GM21786 (cell line): ENCODE data around the gene INMT.
"Not testable (repeated sequence)": the region's sequence is repeated elsewhere in the genome, so short reads cannot be mapped to it uniquely, and the experiment has no call there.

Experiments used
- ATAC-seq: cut with Tn5 transposase; IDR thresholded peaks from one replicate; pipeline ENCODE4 v1.9.1; 2021; ENCODE audit not compliant: unreplicated experiment

The INMT gene

DNA sequence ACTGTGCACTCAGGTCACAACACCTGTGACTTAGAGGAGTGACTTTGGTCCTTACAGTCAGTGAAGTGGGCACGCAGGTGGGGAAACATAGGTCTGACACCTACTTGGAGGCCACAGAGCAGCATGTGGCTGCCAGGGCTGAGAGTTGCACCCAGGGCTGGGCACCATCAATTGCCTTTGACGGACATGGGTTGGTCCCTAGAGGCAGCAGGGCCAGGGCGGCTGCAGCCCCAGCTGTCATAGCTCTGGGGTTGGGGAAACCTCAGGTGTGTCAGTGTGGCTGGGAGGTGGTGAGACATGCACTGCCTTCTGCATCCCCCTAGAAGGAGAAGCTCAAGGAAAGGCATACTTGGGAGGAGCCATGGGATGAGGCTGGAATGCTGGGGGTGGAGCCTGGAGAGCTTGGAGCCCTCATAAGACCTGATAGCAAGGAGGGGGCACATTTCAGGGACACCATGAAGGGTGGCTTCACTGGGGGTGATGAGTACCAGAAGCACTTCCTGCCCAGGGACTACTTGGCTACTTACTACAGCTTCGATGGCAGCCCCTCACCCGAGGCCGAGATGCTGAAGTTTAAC, at the start of gene INMT:
TSS of gene INMT (plus strand) at position 440 of the 578 bp plus-strand sequence. CDS start at position 456, 16 bp downstream.
- ATAC-seq = no peak

DNA sequence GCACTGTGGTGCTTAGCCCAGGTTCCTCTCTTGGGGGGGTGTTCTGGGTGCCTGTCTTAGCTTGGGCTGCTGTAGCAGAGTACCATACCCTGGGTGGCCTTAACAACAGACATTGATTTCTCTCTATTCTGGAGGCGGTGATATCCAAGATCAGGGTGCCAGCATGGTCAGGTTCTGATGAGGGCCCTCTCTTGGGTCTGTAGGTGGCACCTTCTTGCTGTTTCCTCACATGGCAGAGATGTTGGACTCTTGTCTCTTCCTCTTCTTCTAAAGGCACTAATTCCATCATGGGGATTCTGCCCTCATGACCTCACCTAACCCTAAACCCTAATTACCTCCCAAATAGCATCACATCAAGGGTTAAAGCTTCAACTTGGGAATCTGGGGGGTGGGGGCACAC, 49.7 kb upstream of the INMT start:
- no peak for ATAC-seq

DNA sequence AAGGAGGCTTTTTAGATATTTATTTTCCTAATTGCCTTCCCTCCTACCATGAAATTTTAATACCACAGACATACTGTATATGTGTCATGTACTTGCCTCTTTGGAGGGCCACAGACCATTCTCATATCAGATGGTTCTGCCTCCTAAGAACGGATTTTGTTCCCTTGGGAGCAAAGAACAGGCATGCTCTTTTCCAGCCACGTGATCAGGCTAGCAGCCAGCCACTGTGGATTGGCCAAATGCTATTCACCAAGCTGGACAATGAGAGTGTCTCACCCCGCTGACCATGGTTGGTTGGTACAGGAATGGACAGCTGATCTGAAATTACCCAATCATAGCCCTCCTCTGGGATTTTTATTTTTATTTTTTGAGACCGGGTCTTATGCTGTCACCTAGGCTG, 48.2 kb upstream of the INMT start:
- ATAC-seq = no peak

DNA sequence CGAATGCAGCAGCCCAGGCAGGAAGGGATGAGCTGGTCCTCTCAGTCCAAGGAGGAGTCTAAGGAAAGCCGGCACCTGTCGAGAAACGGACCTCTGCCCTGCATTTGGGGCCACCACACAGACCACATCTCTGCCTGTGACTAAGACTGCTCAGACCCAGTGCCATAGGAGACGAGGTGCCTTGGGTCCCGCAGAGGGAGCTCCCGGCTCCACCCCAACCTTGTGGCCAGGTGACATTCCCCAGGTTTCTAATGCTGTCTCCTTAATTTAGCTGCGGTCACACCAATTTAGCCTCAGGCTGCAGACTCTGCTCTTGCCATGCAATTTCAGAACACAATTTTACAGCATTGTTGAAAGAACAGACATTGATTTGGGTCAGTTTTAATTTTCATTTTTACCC, 46.9 kb upstream of the INMT start:
- ATAC-seq = no peak

DNA sequence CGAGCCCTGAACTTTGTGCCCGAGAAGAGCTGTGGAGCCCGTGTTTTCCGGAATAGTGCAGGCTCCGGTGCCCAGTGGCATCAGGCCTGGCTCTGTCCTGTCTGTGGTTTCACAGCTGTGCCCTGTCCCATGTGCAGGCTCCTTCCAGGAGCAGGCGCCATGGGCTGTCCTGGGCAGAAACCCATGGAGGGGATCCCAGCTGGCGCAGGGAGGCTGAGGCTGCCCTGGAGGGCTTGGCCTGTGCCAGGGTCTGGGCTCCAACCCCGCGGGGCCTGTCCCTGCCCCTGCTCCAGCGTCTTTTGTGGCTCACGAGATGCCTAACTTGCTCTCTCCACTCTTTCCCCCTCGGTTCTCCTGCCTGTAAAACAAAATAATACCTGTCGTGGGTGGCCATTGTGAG, 46.3 kb upstream of the INMT start:
- no peak for ATAC-seq

DNA sequence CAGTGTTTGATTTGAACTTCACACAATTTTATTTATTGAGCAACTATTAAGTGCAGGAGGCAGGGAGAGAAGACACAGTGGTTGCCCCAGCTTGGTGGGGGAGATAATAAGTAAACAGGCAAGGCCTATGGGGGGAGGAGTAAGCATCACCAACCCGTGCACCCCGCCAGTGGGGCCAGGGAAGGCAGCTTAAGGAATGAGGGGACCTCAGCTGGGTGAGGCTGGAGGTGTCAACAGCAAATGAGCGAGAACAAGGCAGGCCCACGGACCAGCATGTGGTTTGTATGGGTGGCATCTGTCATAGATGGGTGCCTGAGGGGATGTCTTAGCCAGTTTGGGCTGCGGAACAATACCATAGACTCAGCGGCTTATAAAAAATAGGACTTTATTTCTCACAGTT, 45.6 kb upstream of the INMT start:
- ATAC-seq = no peak

DNA sequence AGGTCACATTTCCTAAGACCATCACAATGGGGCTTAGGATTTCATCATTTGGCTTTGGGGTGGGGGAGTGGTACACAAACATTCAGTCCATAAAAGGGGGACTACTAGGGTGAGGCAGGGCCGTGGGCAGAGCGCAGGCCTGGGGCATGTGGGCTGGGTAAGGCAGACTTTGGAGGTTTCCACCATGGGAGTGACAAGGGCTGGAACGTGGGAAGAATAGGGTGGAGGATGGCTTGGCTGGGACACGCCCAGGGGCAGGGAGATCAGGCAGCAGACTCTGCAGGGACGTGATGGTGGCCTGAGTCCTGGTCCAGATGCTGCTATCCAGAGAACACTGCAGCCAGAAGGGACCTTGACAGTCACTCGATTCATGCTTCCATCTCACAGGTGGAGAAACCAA, 45.0 kb upstream of the INMT start:
- ATAC-seq = no peak

DNA sequence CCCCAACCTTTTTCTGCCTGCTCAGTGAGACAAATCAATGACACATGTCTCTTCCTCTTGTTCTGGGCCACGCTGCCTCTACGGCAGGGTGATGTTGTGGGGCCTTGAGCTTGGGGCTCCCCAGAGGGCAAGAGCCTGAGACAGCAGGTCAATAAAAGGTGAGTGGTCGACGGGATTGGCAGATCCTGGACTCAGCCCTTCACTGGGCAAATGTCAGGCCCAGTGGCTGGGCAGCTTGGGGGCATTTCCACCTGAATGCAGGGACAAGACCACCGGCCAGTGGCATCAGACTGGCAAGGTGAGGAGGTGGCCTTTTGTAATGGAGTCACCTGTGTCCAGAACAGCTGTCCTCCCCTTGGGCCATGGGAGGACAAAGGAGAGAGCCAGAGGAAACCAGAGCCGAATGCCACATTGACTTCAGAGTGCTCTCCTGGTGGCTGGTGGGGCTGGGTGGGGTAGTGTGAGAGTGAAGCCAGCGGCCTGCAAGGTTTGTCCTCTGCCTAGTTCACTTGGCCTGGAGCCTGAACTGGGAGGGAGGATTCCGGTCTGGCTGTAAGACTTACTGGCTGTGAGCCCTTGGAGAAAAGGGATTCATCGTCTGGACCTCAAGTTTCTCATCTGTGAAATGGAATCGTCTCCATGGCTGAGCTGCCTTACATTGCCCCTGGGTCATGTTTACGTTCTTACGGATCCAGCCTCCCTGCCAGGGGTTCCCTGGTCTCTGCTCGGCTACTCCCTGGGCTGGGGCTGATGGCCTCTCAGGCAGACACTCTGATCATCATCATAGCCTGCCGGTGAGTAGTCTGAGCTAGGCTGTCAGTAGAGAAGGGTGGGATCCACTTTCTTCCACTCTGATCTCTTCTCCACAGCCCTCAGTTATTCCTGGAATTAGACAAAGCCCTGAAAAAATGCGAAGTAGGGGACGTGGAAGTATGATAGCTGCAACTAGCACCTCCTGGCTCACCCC, 44.3 kb upstream of the INMT start:
- ATAC-seq = no peak

DNA sequence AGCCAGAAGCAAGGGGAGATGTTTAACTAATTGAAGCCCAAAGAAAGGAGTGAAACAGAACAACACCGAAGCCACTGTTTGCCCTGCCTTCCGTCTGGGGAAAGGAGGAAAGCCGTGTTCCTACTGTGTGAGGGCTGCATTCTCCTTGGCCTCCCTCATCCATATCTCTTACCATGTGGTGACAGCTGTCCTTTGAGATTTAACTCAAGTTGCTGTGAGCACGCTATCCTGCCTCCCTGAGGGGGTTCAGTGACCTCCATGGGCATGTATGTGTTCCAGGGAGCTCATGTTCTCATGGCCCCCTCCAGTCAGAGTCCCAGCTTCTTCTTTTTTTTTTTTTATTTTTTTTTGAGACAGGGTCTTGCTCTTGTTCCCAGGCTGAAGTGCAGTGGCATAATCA, 43.5 kb upstream of the INMT start:
- no peak for ATAC-seq

DNA sequence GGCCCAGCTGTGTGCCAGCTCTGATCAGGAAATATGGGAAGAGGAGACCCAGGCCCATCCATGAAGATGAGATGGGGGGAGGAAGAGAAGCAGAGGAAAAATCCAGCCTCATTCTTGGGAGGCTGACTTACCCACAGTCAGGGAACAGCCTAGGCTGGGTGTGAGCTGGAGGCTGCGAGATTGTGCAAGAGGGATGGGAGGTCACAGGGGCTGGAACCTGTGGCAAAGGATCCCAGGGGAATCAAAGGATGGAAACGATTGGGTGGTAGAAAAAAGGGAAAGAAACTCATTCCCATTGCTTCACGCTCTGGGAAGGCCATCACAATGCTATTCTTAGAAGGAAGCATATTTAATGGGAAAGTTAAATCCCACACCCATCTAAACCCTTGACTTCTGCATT, 43.0 kb upstream of the INMT start:
- no peak for ATAC-seq

DNA sequence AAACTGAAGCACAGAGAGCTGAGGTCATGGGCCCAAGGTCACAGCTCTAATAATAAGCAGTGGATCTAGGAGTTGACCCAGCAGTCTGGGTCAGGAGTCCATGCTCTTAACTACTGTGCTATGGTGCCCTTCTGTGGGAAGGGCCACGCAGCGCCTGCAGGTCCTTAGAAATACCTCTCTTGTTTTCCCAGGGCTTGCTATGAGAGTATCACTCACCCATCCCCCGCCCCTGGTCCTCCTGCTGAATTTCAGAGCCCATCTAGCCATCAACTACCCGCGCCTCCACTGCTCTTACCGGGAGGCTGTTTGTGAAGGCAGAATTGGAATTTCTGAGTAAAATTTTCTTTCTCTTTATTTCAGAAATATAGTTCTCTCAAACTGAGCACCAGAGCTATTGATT, 42.4 kb upstream of the INMT start:
- ATAC-seq = no peak

DNA sequence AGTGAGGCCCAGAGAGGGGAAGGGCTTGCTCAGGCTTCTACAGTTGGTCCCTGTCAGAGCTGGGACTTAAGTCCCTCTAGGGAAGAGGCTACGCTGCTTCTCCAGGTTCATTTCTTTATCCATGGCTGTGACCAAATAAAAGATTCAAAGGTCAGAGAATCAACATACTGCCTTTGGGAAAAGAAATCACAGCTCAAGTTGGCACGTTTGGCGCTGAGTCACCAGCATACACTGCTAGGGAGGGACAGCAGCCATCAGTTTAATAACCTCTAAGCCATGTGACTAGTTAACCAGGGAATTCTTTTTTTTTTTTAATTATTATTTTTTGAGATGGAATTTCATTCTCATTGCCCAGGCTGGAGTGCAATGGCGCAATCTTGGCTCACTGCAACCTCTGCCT, 41.3 kb upstream of the INMT start:
- no peak for ATAC-seq

DNA sequence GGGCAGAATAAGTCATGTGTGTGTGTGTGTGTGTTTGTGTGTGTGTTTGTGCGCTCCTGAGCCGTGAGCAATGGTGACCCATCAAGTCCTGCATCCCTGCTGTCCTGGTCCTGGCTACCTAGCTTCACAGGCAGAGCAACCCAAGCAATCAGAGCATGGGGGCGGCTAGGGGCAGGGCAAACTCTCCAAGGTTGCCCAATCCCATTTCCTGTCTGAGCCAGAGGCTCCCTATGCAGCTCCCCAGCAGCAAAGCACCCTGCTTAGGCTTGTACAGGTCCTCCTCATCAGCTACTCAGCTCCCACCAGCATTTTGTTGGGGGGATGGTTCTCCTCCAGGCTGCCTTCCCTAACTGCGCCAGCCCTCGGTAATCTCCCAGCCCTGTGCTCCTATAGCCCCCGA, 38.5 kb upstream of the INMT start:
- no peak for ATAC-seq

DNA sequence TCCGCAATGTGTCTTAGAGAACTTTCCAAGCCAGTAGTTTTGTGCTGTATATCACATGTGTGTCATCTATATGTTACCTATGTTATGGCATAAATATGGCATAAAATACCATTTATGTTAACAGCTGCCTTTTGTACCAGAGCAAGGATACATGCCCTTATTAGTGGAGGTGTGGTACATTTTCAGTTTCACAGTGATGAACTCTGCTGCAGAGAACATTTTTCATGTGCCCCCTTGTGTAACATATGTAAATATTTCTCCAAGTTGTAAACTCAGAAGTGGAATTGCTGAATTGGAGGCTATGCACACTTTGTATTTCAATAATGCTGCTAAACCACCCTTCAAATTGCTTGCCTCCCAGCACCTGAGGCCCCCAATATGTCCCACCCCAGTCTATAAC, 37.8 kb upstream of the INMT start:
- no peak for ATAC-seq

DNA sequence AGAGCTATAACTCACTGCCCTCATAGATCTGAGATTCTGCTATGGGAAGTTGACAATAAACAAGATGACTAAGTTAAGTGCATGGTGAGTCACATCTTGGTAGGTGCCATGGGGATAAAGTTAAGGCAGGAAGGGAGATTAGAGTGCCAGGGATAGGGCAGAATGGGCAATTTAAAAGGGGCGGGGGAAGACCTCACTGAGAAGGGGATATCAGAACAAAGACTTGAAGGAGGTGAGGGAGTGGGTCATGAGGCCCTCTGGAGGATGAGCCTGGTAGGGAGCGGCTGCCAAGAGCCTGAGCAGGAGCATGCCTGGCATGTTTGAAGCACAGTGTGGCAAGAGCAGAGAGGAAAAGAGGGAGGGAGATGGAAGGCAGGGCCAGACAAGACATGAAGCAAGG, 34.8 kb upstream of the INMT start:
- no peak for ATAC-seq

DNA sequence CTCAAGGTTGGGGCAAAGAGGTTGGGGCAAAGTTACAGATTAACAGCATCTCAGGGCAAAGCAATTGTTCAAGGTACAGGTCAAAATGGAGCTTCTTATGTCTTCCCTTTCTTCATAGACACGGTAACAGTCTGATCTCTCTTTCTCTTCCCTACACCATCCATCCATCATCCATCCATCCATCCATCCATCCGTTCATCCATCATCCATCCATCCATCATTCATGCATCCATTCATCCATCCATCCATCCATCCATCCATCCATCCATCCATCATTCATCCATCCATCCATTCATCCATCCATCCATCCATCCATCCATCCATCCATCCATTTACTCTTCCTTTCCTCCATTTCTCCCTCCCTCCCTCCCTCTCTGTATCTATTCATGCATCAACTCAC, 32.5 kb upstream of the INMT start:
- ATAC-seq = not testable (repeated sequence)

DNA sequence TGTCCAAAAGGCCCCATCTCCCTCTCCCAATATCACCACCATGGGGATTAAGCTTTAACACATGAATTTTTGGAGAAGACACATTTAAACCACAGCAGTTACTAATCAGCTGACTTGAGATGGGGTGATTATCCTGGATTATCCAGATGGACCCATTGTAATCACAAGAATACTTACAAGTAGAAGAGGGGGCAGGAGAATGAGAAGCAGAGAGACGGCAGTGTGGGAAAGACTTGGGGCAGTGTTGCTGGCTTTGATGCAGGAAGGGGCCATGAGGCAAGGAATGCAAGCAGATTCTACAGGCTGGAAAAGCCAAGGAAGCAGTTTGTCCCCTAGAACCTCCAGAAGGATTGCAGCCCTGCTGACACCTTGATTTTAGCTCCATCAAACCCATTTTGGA, 30.7 kb upstream of the INMT start:
- no peak for ATAC-seq

DNA sequence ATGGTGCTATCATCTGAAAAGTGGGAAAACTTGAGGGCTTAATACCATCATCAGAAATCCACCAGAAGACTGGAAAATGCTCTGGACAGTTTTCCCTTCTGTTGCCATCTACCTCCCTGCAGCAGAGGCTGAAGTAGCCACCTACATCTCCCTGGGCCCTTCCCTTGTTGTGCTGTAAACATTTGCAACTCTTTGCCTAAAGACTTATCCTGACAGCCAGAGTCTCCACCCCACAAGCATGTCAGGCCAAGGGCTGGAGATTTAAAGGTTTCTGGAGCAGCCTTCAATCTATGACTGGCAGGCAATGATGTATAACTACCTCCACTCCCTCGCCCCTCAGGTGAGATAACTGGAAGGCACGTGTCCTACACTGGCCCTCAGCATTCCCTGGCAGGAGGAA, 29.7 kb upstream of the INMT start:
- ATAC-seq = no peak

DNA sequence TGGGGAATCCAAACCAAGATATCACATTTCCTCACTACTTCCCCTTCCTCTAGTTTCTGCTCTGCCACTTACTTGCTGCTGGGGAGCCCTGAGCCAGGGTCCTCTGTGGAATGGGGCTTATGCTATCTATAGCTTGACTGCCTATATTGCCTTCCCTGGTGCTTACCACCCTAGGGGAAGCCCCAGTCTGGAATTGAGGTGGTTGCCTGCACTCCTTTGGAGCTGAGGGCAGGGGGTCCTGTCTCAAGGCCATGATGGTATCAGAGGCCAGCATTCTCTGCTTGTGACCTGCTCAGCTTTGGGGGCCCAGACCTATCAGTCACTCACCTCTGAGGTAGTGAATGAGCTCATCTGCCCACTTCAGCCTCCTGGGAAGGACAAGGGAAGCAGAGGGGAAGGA, 29.3 kb upstream of the INMT start:
- no peak for ATAC-seq

DNA sequence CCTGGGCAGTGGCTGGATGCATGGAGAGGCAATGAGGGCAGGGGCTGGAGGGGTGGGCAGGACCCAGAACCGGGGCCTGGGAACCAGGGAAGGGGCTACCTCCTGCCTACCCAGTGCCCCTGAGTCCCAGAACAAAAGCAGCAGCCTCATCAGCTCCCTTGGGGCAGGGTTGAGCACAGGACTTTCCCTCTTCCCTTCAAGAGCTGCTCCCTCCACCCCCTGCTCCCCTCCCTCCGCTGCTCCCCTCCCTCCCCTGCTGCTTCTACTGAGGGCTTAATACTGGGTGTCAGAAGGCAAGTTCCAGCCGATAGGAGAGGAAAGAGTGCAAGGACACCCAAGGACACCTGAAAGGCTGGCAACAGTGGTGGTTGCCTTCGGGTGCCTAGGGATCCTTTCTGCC, 28.2 kb upstream of the INMT start:
- no peak for ATAC-seq

DNA sequence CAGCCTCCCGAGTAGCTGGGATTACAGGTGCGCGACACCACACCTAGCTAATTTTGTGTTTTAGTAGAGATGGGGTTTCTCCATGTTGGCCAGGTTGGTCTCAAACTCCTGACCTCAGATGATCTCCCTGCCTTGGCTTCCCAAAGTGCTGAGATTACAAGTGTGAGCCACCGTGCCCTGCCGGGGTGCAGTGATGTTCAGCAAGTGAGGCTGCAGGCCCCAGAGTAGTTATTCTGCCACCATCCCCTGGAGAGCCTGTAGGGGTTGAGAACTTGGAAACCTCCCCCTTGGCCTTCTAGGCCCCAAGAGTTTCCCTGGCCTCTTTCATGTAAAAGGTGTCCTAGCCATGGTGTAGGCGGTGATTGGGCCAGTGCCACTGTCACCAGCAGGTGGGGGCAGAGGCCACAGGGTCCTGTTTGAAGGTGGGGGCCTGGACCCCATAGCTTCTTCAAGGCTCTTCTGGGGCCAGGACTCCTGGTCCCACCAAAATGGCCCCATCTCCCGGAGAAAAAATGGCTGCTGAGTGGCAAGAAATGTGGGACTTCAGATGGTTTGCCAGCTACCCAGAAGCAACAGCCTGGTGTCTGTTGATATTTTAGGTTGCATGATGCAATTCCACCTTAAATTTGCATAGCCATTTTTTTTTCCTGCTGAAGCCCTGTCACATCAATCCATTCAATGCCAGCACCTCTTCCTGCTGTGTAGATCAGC, 25.5 kb upstream of the INMT start:
- ATAC-seq = no peak
